ENCODE measurements around the gene ATAD3A. TPM values are rescaled to one million over a fixed set of nuclear protein-coding genes. Genes with fewer than 3 reads are reported as not detected.
"Not testable (repeated sequence)": the region's sequence is repeated elsewhere in the genome, so short reads cannot be mapped to it uniquely, and the experiment has no call there.

The ATAD3A gene
- polyA plus RNA-seq, 1 donor from 2014 or later: 30.3 TPM

DNA sequence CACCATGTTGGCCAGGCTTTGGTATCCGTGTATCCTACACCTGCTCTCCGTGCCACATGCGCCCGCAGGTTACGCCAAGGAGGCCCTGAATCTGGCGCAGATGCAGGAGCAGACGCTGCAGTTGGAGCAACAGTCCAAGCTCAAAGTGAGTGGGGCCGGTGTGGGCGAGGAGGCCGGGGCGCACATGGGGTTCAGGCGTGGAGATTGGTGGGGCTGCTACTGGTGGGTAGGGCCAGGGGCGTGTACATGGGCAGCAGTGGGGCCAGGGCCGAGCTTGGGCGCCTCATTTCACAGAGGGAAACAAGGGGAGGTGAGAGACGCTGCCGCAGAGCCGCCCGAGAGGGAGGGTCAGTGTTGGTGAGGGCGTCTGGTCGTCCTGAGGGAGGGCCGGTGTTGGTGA, 34.8 kb upstream of the ATAD3A start:
- no peak overlapping the region for H3K4me2 ChIP-seq (ENCODE audit: low read length)
- TF ChIP-seq, protein P1, sequence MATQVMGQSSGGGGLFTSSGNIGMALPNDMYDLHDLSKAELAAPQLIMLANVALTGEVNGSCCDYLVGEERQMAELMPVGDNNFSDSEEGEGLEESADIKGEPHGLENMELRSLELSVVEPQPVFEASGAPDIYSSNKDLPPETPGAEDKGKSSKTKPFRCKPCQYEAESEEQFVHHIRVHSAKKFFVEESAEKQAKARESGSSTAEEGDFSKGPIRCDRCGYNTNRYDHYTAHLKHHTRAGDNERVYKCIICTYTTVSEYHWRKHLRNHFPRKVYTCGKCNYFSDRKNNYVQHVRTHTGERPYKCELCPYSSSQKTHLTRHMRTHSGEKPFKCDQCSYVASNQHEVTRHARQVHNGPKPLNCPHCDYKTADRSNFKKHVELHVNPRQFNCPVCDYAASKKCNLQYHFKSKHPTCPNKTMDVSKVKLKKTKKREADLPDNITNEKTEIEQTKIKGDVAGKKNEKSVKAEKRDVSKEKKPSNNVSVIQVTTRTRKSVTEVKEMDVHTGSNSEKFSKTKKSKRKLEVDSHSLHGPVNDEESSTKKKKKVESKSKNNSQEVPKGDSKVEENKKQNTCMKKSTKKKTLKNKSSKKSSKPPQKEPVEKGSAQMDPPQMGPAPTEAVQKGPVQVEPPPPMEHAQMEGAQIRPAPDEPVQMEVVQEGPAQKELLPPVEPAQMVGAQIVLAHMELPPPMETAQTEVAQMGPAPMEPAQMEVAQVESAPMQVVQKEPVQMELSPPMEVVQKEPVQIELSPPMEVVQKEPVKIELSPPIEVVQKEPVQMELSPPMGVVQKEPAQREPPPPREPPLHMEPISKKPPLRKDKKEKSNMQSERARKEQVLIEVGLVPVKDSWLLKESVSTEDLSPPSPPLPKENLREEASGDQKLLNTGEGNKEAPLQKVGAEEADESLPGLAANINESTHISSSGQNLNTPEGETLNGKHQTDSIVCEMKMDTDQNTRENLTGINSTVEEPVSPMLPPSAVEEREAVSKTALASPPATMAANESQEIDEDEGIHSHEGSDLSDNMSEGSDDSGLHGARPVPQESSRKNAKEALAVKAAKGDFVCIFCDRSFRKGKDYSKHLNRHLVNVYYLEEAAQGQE (IDR thresholded peaks at IDR 0.05; ENCODE audit: borderline replicate concordance): no peak
- TF ChIP-seq POLR2AphosphoS5 (IDR thresholded peaks at IDR 0.05) (no peak), EP300 (conservative IDR thresholded peaks at IDR 0.05; ENCODE audit: poor library complexity, severe bottlenecking) (no peak), SMC3 (conservative IDR thresholded peaks at IDR 0.05; ENCODE audit: poor library complexity) (no peak), MXI1 (conservative IDR thresholded peaks at IDR 0.05; ENCODE audit: poor library complexity, severe bottlenecking) (no peak), RAD21 (conservative IDR thresholded peaks at IDR 0.05) (no peak)
- H3K9ac ChIP-seq (ENCODE audit: low read length): no peak overlapping the region
- H4K20me1 ChIP-seq (ENCODE audit: insufficient read depth): no peaks in the 10 kb centered on the region
- no peak overlapping the region for H3K4me3 ChIP-seq (ENCODE audit: low read length)
- H3F3A ChIP-seq (ENCODE audit: insufficient read depth, low read length, poor library complexity, severe bottlenecking): no peaks in the 10 kb centered on the region
- no peaks in the 10 kb centered on the region for H3K9me3 ChIP-seq (ENCODE audit: low read length)
- no peaks in the 10 kb centered on the region for H3K27me3 ChIP-seq (ENCODE audit: insufficient read depth, low read depth, low read length)
- no peak overlapping the region for H3K27ac ChIP-seq (ENCODE audit: low read length)
- H3K36me3 ChIP-seq (ENCODE audit: insufficient read depth, low read length): no peaks in the 10 kb centered on the region
- H3K9me2 ChIP-seq (ENCODE audit: insufficient read depth, low read length): no peaks in the 10 kb centered on the region
- H2AFZ ChIP-seq (ENCODE audit: low read depth, low read length): no peak overlapping the region
- H3K79me2 ChIP-seq (replicated peaks; ENCODE audit: insufficient read depth, low read length): peaks cover 20% of the 10 kb centered on the region

DNA sequence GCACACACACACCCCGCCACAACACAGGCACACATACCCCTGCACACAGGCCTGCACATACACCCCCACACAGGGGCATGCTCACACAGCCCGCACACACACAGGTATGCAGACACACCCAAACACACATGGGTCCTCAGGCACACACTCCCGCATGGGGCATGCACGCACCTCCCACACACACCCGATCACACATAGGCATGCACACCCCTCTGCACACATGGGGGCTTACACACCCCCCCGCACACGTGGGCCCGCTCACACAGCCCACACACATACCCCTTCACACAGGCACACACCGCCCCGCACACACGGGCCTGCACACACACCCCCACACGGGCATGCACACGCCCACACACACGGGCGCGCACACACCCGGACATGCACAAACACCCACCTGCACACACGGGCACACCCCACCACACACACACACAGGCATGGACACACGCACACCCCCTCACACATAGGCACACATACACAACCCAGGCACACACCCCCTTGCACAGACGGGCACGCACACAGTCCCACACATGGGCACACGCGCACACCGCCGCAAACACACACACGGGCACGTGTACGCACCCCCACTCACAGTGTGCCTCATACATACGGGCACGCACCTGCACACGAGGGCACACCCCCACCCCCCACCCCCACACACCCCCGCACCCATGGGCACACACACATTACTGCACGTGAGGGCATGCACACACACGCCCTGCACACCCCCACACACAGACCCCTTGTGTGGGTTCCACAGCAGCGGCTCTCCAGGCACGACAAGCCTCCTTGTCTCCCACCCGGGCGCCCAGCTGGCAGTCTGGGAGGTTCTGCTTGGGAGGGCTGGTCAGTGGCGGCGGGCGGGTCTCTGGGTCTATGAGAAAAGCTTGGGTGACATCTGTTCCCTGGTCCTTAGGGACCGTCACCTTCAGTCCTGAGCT, 32.1 kb upstream of the ATAD3A start:
- H2AFZ ChIP-seq (ENCODE audit: low read depth, low read length): no peak overlapping the region
- no peaks in the 10 kb centered on the region for H3F3A ChIP-seq (ENCODE audit: insufficient read depth, low read length, poor library complexity, severe bottlenecking)
- H3K79me2 ChIP-seq (replicated peaks; ENCODE audit: insufficient read depth, low read length): no peaks in the 10 kb centered on the region
- H3K9me2 ChIP-seq (ENCODE audit: insufficient read depth, low read length): no peaks in the 10 kb centered on the region
- no peaks in the 10 kb centered on the region for H4K20me1 ChIP-seq (ENCODE audit: insufficient read depth)
- TF ChIP-seq MXI1 (conservative IDR thresholded peaks at IDR 0.05; ENCODE audit: poor library complexity, severe bottlenecking) (no peak), EP300 (conservative IDR thresholded peaks at IDR 0.05; ENCODE audit: poor library complexity, severe bottlenecking) (no peak), POLR2AphosphoS5 (IDR thresholded peaks at IDR 0.05) (no peak), EZH2 (IDR thresholded peaks at IDR 0.05; ENCODE audit: borderline replicate concordance, insufficient read depth, low read length, poor library complexity, severe bottlenecking) (no peak), RAD21 (conservative IDR thresholded peaks at IDR 0.05) (no peak)
- TF ChIP-seq, protein P2, sequence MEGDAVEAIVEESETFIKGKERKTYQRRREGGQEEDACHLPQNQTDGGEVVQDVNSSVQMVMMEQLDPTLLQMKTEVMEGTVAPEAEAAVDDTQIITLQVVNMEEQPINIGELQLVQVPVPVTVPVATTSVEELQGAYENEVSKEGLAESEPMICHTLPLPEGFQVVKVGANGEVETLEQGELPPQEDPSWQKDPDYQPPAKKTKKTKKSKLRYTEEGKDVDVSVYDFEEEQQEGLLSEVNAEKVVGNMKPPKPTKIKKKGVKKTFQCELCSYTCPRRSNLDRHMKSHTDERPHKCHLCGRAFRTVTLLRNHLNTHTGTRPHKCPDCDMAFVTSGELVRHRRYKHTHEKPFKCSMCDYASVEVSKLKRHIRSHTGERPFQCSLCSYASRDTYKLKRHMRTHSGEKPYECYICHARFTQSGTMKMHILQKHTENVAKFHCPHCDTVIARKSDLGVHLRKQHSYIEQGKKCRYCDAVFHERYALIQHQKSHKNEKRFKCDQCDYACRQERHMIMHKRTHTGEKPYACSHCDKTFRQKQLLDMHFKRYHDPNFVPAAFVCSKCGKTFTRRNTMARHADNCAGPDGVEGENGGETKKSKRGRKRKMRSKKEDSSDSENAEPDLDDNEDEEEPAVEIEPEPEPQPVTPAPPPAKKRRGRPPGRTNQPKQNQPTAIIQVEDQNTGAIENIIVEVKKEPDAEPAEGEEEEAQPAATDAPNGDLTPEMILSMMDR (IDR thresholded peaks at IDR 0.05; ENCODE audit: poor library complexity, severe bottlenecking): no peak
- TF ChIP-seq, protein P1 (IDR thresholded peaks at IDR 0.05; ENCODE audit: borderline replicate concordance): no peak
- H3K27me3 ChIP-seq (ENCODE audit: insufficient read depth, low read depth, low read length): no peaks in the 10 kb centered on the region
- H3K4me2 ChIP-seq (ENCODE audit: low read length): no peak overlapping the region
- H3K4me3 ChIP-seq (ENCODE audit: low read length): no peak overlapping the region
- no peaks in the 10 kb centered on the region for H3K36me3 ChIP-seq (ENCODE audit: insufficient read depth, low read length)
- no peak overlapping the region for H3K9ac ChIP-seq (ENCODE audit: low read length)
- H3K9me3 ChIP-seq (ENCODE audit: low read length): no peaks in the 10 kb centered on the region
- no peak overlapping the region for H3K27ac ChIP-seq (ENCODE audit: low read length)

DNA sequence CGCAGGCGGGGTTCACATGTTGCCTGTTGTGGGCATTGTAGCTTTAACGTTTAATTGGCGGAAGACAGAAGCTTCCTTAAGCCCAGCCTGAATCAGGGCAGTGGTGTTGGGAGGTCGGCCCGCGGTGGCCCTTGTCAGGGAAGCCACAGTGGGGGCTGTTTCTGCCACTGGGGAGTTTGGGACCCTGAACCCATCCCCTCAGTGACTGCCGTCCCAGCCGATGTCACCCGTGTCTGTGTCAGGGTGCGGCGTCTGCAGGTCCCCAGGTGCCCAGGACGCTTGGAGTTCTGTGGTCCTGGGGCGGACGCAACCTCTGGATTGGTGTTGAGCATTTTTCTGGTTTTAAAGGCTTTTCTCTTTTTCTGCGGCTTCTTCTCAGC, 31.5 kb upstream of the ATAD3A start:
- not testable (repeated sequence) for H3K79me2 ChIP-seq (replicated peaks; ENCODE audit: insufficient read depth, low read length); H3K4me2 ChIP-seq (ENCODE audit: low read length); H3K36me3 ChIP-seq (ENCODE audit: insufficient read depth, low read length); H3K9ac ChIP-seq (ENCODE audit: low read length); H3K9me2 ChIP-seq (ENCODE audit: insufficient read depth, low read length); H2AFZ ChIP-seq (ENCODE audit: low read depth, low read length); H3K9me3 ChIP-seq (ENCODE audit: low read length); H4K20me1 ChIP-seq (ENCODE audit: insufficient read depth); H3F3A ChIP-seq (ENCODE audit: insufficient read depth, low read length, poor library complexity, severe bottlenecking); H3K4me3 ChIP-seq (ENCODE audit: low read length); H3K27ac ChIP-seq (ENCODE audit: low read length); H3K27me3 ChIP-seq (ENCODE audit: insufficient read depth, low read depth, low read length)

DNA sequence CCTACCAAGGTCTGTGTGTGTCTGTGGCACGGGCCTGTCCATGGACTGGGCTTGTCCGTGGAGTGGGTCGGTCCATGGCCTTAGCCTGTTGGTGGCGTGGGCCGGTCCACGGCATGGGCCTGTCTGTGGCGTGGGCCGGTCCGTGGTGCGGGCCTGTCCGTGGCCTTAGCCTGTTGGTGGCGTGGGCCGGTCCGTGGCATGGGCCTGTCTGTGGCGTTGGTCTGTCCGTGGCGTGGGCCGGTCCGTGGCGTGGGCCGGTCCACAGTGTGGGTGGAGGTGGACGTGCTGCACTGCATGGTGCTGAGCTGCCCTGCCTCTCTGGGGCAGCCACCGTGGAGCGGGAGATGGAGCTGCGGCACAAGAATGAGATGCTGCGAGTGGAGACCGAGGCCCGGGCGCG, 30.2 kb upstream of the ATAD3A start:
- H3K27ac ChIP-seq (ENCODE audit: low read length); H3K36me3 ChIP-seq (ENCODE audit: insufficient read depth, low read length); H4K20me1 ChIP-seq (ENCODE audit: insufficient read depth); H3K9me2 ChIP-seq (ENCODE audit: insufficient read depth, low read length); H3K4me3 ChIP-seq (ENCODE audit: low read length); H2AFZ ChIP-seq (ENCODE audit: low read depth, low read length); H3K4me2 ChIP-seq (ENCODE audit: low read length); H3K9me3 ChIP-seq (ENCODE audit: low read length); H3K9ac ChIP-seq (ENCODE audit: low read length); H3K27me3 ChIP-seq (ENCODE audit: insufficient read depth, low read depth, low read length); H3F3A ChIP-seq (ENCODE audit: insufficient read depth, low read length, poor library complexity, severe bottlenecking); H3K79me2 ChIP-seq (replicated peaks; ENCODE audit: insufficient read depth, low read length): not testable (repeated sequence)
